ENCODE data around the gene CNTNAP5. TPM values are rescaled to one million over a fixed set of nuclear protein-coding genes. Genes with fewer than 3 reads are reported as not detected.

Gene CNTNAP5
- total RNA-seq, 1 experiment from 2014 or later: not detected

- no peaks in the 10 kb centered on the region for H3K9me3 ChIP-seq (replicated peaks)
- DNase-seq: no peak
- H3K36me3 ChIP-seq: no peaks in the 10 kb centered on the region
- H3K4me3 ChIP-seq: no peak overlapping the region
- H3K4me1 ChIP-seq: no peaks in the 10 kb centered on the region
- no peak overlapping the region for H3K27ac ChIP-seq
- no peaks in the 10 kb centered on the region for H3K27me3 ChIP-seq
These were observed 869.1 kb downstream of the CNTNAP5 start for GRCh38 chr2:124894199-124894598.

DNA sequence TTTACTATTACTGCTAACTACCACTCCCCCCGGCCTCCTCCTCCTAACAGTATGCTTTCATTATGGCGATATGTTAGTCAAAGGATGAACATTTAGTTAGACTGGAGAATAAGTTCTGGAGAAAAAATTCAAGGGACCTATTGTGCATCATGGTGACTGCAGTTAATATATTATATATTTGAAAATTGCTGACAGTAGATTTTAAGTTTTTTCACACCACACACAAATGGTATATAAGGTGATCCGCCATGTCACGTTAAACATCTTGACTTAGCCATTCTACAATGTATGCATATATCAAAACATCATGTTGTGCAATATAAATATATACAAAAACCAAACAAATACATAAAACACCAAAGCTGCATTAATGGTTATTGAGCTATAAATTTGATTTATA is 873.7 kb downstream of the CNTNAP5 start:
- H3K36me3 ChIP-seq: no peaks in the 10 kb centered on the region
- no peaks in the 10 kb centered on the region for H3K27me3 ChIP-seq
- no peak for DNase-seq
- H3K4me1 ChIP-seq: no peaks in the 10 kb centered on the region
- H3K27ac ChIP-seq: no peak overlapping the region
- H3K4me3 ChIP-seq: no peak overlapping the region
- H3K9me3 ChIP-seq (replicated peaks): no peaks in the 10 kb centered on the region

DNA sequence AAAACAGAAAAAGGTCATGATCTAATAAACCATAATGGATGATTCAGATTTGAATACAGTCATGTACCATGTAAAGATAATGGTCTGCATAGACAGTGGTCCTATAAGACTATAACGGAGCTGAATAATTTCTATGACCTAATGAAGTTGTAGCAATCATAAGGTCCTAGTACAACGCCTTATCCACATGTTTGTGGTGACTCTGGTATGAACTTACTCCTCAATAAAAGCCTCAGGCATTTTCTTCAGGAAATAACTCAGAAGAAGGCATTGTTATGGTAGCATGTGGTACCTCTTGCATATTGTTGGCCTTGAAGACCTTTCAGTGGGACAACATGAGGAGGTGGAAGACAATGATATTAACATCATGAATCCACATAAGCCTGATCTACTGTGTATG is 883.3 kb downstream of the CNTNAP5 start:
- H3K36me3 ChIP-seq: no peaks in the 10 kb centered on the region
- no peak overlapping the region for H3K27ac ChIP-seq
- H3K4me1 ChIP-seq: no peaks in the 10 kb centered on the region
- H3K27me3 ChIP-seq: 0 out of 2 replicates have a peak, but pooled peaks cover 5% of the 10 kb centered on the region
- DNase-seq: no peak
- H3K4me3 ChIP-seq: no peak overlapping the region
- no peaks in the 10 kb centered on the region for H3K9me3 ChIP-seq (replicated peaks)

GRCh38 chr2:124911560-124911959 is 886.5 kb downstream of the CNTNAP5 start:
- no peaks in the 10 kb centered on the region for H3K36me3 ChIP-seq
- no peaks in the 10 kb centered on the region for H3K4me1 ChIP-seq
- H3K27me3 ChIP-seq: 0 out of 2 replicates have a peak, but pooled peaks cover 6% of the 10 kb centered on the region
- DNase-seq: no peak
- no peaks in the 10 kb centered on the region for H3K9me3 ChIP-seq (replicated peaks)
- H3K27ac ChIP-seq: no peak overlapping the region
- no peak overlapping the region for H3K4me3 ChIP-seq

DNA sequence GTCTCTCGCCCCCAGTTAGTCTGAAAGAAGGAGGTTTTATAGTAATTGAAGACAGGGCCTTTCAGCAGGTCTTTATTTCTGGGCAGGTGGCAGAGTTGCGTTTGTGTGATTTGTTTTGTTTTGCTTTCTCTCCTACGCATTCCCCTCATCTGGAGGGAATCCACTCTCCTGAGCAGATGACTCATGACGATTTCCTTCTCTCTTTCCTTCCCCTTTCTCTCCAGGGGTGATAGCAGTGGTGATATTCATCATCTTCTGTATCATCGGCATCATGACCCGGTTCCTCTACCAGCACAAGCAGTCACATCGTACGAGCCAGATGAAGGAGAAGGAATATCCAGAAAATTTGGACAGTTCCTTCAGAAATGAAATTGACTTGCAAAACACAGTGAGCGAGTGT is 888.8 kb downstream of the CNTNAP5 start:
- H3K36me3 ChIP-seq: no peaks in the 10 kb centered on the region
- H3K27ac ChIP-seq: no peak overlapping the region
- H3K4me1 ChIP-seq: no peaks in the 10 kb centered on the region
- no peak for DNase-seq
- no peak overlapping the region for H3K4me3 ChIP-seq
- 0 out of 2 replicates have a peak, but pooled peaks cover 6% of the 10 kb centered on the region for H3K27me3 ChIP-seq
- no peaks in the 10 kb centered on the region for H3K9me3 ChIP-seq (replicated peaks)

DNA sequence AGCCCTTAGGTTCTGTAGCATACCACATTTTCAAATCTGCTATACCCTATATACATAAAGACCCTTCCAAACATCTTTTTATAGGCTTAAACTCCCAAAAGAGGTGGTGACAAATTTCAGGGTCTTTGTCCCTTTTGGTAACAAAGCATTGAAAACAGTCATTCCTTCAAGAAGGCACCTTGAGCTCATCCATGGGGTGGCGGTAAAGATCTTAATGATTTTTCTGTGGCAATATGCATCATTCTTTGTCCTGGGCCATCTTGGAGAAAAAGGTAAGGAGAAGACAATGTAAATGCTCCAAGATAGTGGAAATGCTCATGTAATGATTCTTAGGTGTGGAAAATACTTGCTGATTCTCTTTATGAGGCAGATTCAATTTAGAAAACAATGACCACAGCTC is 890.5 kb downstream of the CNTNAP5 start:
- Histone ChIP-seq H3K4me1 (no peaks in the 10 kb centered on the region), H3K27ac (no peak overlapping the region), H3K4me3 (no peak overlapping the region), H3K27me3 (0 out of 2 replicates have a peak, but pooled peaks cover 6% of the 10 kb centered on the region), H3K36me3 (no peaks in the 10 kb centered on the region), H3K9me3 (replicated peaks) (no peaks in the 10 kb centered on the region)
- DNase-seq: no peak

- H3K4me1 ChIP-seq: no peaks in the 10 kb centered on the region
- H3K4me3 ChIP-seq: no peak overlapping the region
- no peaks in the 10 kb centered on the region for H3K27me3 ChIP-seq
- H3K36me3 ChIP-seq: no peaks in the 10 kb centered on the region
- no peak overlapping the region for H3K27ac ChIP-seq
- no peak for DNase-seq
- no peaks in the 10 kb centered on the region for H3K9me3 ChIP-seq (replicated peaks)
These were observed 894.2 kb downstream of the CNTNAP5 start for GRCh38 chr2:124919296-124919695.

GRCh38 chr2:124920448-124920847 is 895.4 kb downstream of the CNTNAP5 start:
- no peak for DNase-seq
- H3K27ac ChIP-seq: no peak overlapping the region
- no peak overlapping the region for H3K4me3 ChIP-seq

GRCh38 chr2:124921191-124921590 is 896.1 kb downstream of the CNTNAP5 start:
- Histone ChIP-seq H3K36me3 (no peaks in the 10 kb centered on the region), H3K4me1 (no peaks in the 10 kb centered on the region), H3K4me3 (no peak overlapping the region), H3K27me3 (no peaks in the 10 kb centered on the region), H3K9me3 (replicated peaks) (no peaks in the 10 kb centered on the region), H3K27ac (no peak overlapping the region)
- no peak for DNase-seq

More at GRCh38 chr2:124920448-124920847, 895.4 kb downstream of the CNTNAP5 start:
- Histone ChIP-seq H3K4me1 (no peaks in the 10 kb centered on the region), H3K36me3 (no peaks in the 10 kb centered on the region), H3K27me3 (no peaks in the 10 kb centered on the region), H3K9me3 (replicated peaks) (no peaks in the 10 kb centered on the region)

DNA sequence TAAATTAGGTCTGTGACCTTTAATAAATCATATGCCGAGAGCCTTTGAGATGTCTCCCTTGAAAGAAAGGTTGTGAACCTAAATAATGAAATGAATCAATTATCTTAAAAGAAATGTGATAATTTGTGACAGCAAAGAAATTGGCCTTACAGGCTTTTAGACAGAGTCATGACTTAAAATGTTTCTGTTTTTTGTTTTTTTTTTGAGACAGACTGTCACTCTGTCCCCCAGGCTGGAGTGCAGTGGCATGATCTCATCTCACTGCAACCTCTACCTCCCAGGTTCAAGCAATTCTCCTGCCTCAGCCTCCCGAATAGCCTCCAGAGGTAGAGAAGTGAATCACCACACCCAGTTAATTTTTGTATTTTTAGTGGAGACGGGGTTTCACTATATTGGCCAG is 898.0 kb downstream of the CNTNAP5 start:
- Histone ChIP-seq H3K4me3 (no peak overlapping the region), H3K9me3 (replicated peaks) (no peaks in the 10 kb centered on the region), H3K36me3 (no peaks in the 10 kb centered on the region), H3K4me1 (no peaks in the 10 kb centered on the region), H3K27ac (no peak overlapping the region), H3K27me3 (no peaks in the 10 kb centered on the region)
- no peak for DNase-seq

DNA sequence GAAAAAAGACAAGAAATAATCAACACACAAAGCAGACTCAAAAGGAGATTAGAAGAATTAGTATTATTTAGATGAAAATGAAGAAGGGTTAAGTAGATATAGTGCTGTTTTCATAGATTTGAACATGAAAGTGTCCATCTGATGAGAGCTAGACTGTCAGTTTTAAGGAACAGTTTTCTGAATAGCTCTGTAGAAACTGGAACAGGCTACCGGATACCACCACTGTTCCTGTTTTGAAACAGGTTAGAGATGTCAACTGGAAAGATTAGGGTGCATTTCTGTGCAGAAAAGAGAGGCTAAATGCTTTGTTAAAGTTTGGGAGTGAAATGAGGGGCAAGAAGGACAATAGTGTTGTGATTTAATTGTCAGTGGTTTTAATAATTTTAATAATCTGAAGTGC is 908.8 kb downstream of the CNTNAP5 start:
- Histone ChIP-seq H3K4me1 (no peaks in the 10 kb centered on the region), H3K4me3 (no peak overlapping the region), H3K27me3 (no peaks in the 10 kb centered on the region), H3K27ac (no peak overlapping the region), H3K36me3 (no peaks in the 10 kb centered on the region), H3K9me3 (replicated peaks) (no peaks in the 10 kb centered on the region)
- no peak for DNase-seq

DNA sequence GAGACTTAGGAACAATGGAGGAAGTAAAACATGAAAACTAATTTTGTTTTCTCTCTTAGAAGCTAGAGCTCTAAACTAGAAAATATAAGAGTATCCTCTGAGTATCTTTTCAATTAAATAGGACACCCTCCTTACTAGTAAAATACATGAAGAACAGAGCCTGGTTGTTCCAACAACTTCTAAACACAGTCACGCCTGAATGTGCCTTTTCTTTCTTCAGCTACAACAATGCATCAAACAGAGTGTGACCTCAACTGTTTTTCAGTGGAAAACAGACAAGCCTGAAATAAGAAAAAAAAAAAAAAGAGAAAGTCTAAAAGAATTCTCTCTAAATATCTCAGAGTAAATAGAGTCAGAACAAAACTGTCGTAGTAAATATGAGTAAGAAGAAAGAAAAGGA is 928.8 kb downstream of the CNTNAP5 start:
- Histone ChIP-seq H3K4me3 (no peak overlapping the region), H3K9me3 (replicated peaks) (no peaks in the 10 kb centered on the region), H3K36me3 (no peaks in the 10 kb centered on the region), H3K4me1 (no peaks in the 10 kb centered on the region), H3K27me3 (no peaks in the 10 kb centered on the region), H3K27ac (no peak overlapping the region)
- DNase-seq: no peak

DNA sequence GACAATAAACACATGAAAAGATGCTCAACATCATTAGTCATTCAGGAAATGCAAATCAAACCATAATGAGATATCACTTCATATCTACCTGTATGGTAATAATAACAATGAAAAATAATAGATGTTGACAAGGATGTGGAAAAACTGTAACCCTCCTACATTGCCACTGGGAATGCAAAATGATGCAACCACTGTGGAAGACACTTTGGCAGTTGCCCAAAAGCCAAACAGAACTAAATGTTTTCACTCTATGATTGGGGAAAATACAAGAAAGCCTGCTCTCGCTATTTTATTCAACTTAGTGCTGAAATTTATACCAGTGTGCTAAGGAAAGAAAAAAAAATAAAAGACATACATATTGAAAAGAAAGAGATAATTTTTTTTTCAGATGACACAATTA is 934.5 kb downstream of the CNTNAP5 start:
- H3K27me3 ChIP-seq: no peaks in the 10 kb centered on the region
- H3K4me3 ChIP-seq: no peak overlapping the region
- no peaks in the 10 kb centered on the region for H3K9me3 ChIP-seq (replicated peaks)
- H3K27ac ChIP-seq: no peak overlapping the region
- DNase-seq: no peak
- H3K36me3 ChIP-seq: no peaks in the 10 kb centered on the region
- H3K4me1 ChIP-seq: no peaks in the 10 kb centered on the region

DNA sequence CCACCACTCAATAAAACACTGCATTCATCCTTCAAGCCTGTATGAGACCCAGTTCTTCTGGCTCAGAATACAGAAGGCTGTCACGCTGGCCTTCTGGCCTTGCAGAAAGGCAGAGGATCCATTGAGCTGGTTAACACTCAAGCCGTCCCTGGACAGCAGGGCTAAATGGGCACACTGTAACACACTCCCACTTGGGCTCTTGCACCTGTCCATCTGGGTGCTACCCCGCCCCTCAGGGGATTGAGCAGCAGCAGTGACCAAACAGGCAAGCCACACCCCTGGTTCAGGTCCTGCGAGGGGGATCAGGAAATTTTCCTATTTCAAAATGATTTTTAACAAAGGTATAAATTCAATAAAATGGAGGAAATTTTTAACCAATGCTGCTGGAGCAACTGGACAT is 936.0 kb downstream of the CNTNAP5 start:
- no peaks in the 10 kb centered on the region for H3K27me3 ChIP-seq
- no peaks in the 10 kb centered on the region for H3K4me1 ChIP-seq
- H3K9me3 ChIP-seq (replicated peaks): no peaks in the 10 kb centered on the region
- no peak overlapping the region for H3K4me3 ChIP-seq
- no peaks in the 10 kb centered on the region for H3K36me3 ChIP-seq
- no peak for DNase-seq
- no peak overlapping the region for H3K27ac ChIP-seq

All from SJCRH30 (cell line).